IPS-20b (cell line): ENCODE measurements around the gene CCDC192.
"Not testable (repeated sequence)": the region's sequence is repeated elsewhere in the genome, so short reads cannot be mapped to it uniquely, and the experiment has no call there.

Experiments used
- H3K27ac ChIP-seq: one replicate; pipeline ENCODE4 v1.5.1; 2013; ENCODE audit warnings: low read length
- H3K27me3 ChIP-seq: 2 replicates; pipeline ENCODE4 v1.6.1; 2013; ENCODE audit warnings: mild to moderate bottlenecking, low read length, inconsistent platforms; ENCODE audit not compliant: insufficient read depth
- H3K36me3 ChIP-seq: 2 replicates; pipeline ENCODE4 v1.6.1; 2013; ENCODE audit warnings: low read depth, mild to moderate bottlenecking, inconsistent platforms, low read length, moderate library complexity; ENCODE audit not compliant: insufficient read depth
- H3K4me1 ChIP-seq: 2 replicates; pipeline ENCODE4 v1.6.1; 2013; ENCODE audit warnings: mild to moderate bottlenecking, control low read depth, inconsistent platforms, low read length, moderate library complexity; ENCODE audit not compliant: insufficient read depth
- H3K4me3 ChIP-seq: 2 replicates; pipeline ENCODE4 v1.5.1; 2013; ENCODE audit warnings: mild to moderate bottlenecking, low read length, inconsistent platforms
- H3K9ac ChIP-seq: 2 replicates; pipeline ENCODE4 v1.6.1; 2013; ENCODE audit warnings: low read depth, mild to moderate bottlenecking, inconsistent platforms, low read length, moderate library complexity
- H3K9me3 ChIP-seq: 2 replicates; pipeline ENCODE4 v1.6.1; 2013; ENCODE audit warnings: mild to moderate bottlenecking, low read depth, low read length, inconsistent platforms; ENCODE audit not compliant: insufficient read depth

CCDC192 gene

DNA sequence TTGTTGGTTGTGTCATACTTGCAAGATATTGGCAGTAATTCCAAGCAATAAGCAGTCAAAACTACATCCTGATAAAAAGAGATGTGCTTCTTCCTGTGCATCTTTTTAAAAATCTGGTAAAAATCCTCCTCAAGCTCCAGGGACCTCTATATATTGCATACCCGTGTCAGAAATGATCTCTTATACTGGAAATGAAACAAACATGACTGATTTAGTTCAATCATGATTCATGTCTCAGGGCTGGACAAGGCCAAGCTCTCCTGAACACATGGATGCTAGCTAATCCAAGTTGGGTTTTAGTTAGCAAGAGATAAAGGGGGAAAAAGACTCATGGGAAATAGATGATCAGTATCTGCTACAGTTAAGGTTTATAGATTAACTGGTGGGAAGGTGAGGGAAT is 69.3 kb downstream of the CCDC192 start:
- no peak overlapping the region for H3K27ac ChIP-seq
- H3K36me3 ChIP-seq = no peaks in the 10 kb centered on the region
- H3K27me3 ChIP-seq = no peaks in the 10 kb centered on the region
- H3K4me3 ChIP-seq = no peak overlapping the region
- H3K4me1 ChIP-seq = no peaks in the 10 kb centered on the region
- H3K9me3 ChIP-seq = peaks cover 4% of the 10 kb centered on the region
- H3K9ac ChIP-seq = no peak overlapping the region

DNA sequence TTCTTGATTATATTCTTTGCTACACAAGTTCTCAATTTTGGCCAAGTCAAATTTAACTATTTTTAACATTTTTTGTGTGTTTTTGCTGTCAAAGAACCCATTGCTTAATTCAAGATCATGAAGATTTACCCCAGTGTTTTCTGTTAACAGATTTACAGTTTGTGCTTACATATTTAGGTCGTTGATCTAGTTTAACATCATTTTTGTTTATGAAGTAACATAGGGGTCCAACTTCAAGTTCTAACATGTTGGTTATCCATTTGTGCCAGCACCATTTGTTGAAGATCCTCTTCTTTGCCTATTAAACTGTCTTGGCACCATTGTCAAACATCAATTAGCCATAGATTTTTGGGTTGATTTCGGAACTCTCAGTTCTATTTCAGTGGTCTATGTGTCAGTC is 71.0 kb downstream of the CCDC192 start:
- peaks cover 4% of the 10 kb centered on the region for H3K9me3 ChIP-seq
- H3K9ac ChIP-seq = no peak overlapping the region
- H3K36me3 ChIP-seq = no peaks in the 10 kb centered on the region
- no peak overlapping the region for H3K4me3 ChIP-seq
- no peak overlapping the region for H3K27ac ChIP-seq
- H3K4me1 ChIP-seq = no peaks in the 10 kb centered on the region
- no peaks in the 10 kb centered on the region for H3K27me3 ChIP-seq

DNA sequence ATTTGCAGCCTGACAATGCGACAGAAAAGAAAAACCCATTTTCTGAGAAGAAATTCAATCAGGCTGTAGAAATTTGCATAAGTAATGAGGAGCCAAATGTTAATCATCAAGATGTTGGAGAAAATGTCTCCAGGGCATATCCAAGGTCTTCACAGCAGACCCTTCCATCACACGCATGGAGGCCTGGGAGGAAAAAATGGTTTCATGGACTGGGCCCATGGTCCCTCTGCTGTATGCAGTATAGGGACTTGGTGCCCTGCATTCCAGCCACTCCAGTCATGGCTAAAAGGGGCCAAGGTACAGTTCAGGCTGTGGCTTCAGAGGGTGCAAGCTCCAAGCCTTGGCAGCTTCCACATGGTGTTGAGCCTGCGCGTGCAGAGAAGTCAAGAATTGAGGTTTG is 73.3 kb downstream of the CCDC192 start:
- H3K9ac ChIP-seq = no peak overlapping the region
- H3K9me3 ChIP-seq = peaks cover 4% of the 10 kb centered on the region
- no peak overlapping the region for H3K4me3 ChIP-seq
- no peaks in the 10 kb centered on the region for H3K36me3 ChIP-seq
- H3K27me3 ChIP-seq = no peaks in the 10 kb centered on the region
- H3K4me1 ChIP-seq = no peaks in the 10 kb centered on the region
- no peak overlapping the region for H3K27ac ChIP-seq

- H3K27me3 ChIP-seq = no peaks in the 10 kb centered on the region
- H3K4me3 ChIP-seq = no peak overlapping the region
- H3K9ac ChIP-seq = no peak overlapping the region
- no peaks in the 10 kb centered on the region for H3K36me3 ChIP-seq
- H3K9me3 ChIP-seq = peaks cover 4% of the 10 kb centered on the region
- no peaks in the 10 kb centered on the region for H3K4me1 ChIP-seq
- no peak overlapping the region for H3K27ac ChIP-seq
Measured at GRCh38 chr5:127777957-127778356, 74.8 kb downstream of the CCDC192 start.

DNA sequence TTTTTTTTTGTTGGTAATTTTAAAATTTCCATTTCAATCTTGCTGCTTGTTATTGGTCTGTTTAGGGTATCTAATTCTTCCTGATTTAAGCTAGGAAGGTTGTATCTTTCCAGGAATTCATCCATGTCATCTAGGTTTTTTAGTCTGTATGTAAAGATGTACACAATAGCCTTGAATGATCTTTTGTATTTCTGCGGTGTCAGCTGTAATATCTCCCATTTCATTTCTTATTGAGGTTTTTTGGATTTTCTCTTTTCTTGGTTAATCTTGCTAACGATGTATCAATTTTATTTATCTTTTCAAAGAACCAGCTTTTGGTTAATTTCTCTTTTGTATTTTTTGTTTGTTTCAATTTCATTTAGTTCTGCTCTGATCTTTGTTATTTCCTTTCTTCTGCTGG is 79.3 kb downstream of the CCDC192 start:
- not testable (repeated sequence) for H3K27me3 ChIP-seq, H3K36me3 ChIP-seq, H3K9ac ChIP-seq, H3K4me3 ChIP-seq, H3K4me1 ChIP-seq, H3K27ac ChIP-seq, H3K9me3 ChIP-seq

DNA sequence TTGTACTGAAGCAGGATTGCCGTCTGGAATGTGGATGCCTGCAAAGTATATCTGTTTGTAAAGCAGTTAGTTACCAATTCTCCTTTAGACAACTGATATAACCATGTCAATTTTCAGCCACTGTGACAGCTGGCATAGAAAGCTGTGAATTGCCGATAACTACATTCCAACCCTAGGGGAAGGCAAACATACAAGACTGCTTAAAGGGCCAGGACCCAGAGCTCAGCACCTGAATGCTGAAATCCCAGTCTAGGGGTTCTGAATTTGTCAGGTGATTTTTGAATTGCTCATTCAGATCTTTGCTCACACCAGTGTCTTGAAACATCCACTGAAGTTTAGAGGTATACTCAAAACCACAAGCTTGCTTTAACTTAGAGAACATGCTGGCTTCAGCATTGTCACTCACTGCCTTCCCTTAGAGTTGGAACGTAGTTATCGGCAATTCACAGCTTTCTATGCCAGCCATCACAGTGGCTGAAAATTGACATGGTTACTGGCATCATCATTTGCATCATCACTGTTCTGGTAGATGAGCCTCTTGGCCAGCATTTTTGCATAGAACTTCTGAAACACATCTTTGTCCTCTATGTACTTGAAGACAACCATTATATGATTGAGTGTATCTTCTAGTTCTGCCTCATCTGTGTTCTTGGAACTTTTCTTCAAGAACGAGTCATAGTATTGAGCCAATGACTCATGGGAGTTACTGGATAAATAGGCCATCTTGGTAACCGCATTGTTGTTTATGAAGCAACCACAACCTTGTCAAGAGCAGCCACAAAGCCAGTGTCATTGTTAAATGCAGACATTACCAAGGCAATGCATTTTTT is 82.1 kb downstream of the CCDC192 start:
- Histone ChIP-seq H3K4me1 (no peaks in the 10 kb centered on the region), H3K9ac (no peak overlapping the region), H3K27me3 (no peaks in the 10 kb centered on the region), H3K36me3 (no peaks in the 10 kb centered on the region), H3K27ac (no peak overlapping the region), H3K9me3 (no peaks in the 10 kb centered on the region; the same call in 1 of the 2 replicates), H3K4me3 (no peak overlapping the region)

DNA sequence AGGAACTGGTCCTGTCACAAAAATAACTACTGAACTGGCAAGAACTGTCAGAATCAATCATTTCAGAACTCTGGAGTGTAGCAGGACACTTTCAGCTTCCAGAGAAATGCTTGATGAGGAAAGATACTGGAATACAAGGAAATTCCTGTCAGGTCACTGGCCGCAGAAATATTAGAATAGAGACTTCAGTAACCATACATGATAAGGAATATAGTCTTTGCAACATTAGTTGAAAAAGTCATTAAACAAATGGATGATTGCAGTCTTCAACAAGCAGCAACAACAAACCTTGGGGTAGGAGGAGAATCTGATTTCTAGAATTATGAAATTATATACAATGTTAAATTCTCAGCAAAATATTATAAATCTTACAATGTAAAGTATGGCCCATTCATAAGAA is 88.2 kb downstream of the CCDC192 start:
- Histone ChIP-seq H3K4me3 (no peak overlapping the region), H3K4me1 (no peaks in the 10 kb centered on the region), H3K36me3 (no peaks in the 10 kb centered on the region), H3K27ac (no peak overlapping the region), H3K9me3 (peaks cover 4% of the 10 kb centered on the region; the same call in 1 of the 2 replicates), H3K9ac (no peak overlapping the region), H3K27me3 (no peaks in the 10 kb centered on the region)

DNA sequence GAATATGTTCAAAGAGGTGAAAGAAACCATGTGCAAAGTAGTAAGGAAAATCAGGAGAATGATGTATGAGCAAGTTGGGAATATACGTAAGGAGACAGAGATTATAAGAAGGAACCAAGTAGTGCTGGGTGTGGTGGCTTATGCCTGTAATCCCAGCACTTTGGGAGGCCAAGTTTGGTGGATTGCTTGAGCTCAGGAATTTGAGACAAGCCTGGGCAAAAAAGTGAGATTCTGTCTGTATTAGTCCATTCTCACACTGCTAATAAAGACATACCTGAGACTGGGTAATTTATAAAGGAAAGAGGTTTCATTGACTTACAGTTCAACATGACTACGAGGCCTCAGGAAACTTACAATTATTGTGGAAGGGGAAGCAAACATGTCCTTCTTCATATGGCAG is 88.7 kb downstream of the CCDC192 start:
- H3K27me3 ChIP-seq, H3K4me3 ChIP-seq, H3K4me1 ChIP-seq, H3K27ac ChIP-seq, H3K36me3 ChIP-seq, H3K9me3 ChIP-seq, H3K9ac ChIP-seq: not testable (repeated sequence)

GRCh38 chr5:127793052-127793451 is 89.9 kb downstream of the CCDC192 start:
- Histone ChIP-seq H3K27ac (no peak overlapping the region), H3K4me1 (no peaks in the 10 kb centered on the region), H3K4me3 (no peak overlapping the region), H3K36me3 (no peaks in the 10 kb centered on the region), H3K9me3 (peaks cover 4% of the 10 kb centered on the region; the same call in 1 of the 2 replicates), H3K27me3 (no peaks in the 10 kb centered on the region), H3K9ac (no peak overlapping the region)

DNA sequence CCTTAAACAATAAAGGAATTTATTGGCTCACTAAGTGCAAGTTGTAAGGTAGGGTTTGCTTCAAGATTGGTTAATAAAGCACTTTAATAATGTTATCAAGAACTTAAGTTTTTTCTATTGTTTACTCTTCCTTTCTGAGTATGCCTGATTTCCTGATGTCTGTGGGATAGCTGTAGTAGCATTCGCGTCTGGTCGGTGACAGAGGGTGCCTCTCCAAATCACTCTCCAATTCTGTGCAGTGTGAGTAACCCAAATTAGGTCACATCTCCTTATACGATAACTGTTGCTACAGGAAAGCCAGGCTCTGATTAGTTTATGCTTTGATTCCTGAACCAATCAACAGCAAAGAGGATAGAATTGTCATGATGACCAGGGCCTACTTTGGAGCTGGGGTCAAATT is 90.7 kb downstream of the CCDC192 start:
- Histone ChIP-seq H3K4me3 (no peak overlapping the region), H3K27me3 (no peaks in the 10 kb centered on the region), H3K27ac (no peak overlapping the region), H3K9me3 (peaks cover 4% of the 10 kb centered on the region; the same call in 1 of the 2 replicates), H3K36me3 (no peaks in the 10 kb centered on the region), H3K4me1 (no peaks in the 10 kb centered on the region), H3K9ac (no peak overlapping the region)

- H3K27ac ChIP-seq = no peak overlapping the region
- H3K36me3 ChIP-seq = no peaks in the 10 kb centered on the region
- H3K4me1 ChIP-seq = 0 out of 2 replicates have a peak, but pooled peaks cover 3% of the 10 kb centered on the region
- peaks cover 4% of the 10 kb centered on the region; the same call in 1 of the 2 replicates for H3K9me3 ChIP-seq
- no peaks in the 10 kb centered on the region for H3K27me3 ChIP-seq
- H3K9ac ChIP-seq = no peak overlapping the region
- no peak overlapping the region for H3K4me3 ChIP-seq
Measured at GRCh38 chr5:127796211-127796610, 93.0 kb downstream of the CCDC192 start.

DNA sequence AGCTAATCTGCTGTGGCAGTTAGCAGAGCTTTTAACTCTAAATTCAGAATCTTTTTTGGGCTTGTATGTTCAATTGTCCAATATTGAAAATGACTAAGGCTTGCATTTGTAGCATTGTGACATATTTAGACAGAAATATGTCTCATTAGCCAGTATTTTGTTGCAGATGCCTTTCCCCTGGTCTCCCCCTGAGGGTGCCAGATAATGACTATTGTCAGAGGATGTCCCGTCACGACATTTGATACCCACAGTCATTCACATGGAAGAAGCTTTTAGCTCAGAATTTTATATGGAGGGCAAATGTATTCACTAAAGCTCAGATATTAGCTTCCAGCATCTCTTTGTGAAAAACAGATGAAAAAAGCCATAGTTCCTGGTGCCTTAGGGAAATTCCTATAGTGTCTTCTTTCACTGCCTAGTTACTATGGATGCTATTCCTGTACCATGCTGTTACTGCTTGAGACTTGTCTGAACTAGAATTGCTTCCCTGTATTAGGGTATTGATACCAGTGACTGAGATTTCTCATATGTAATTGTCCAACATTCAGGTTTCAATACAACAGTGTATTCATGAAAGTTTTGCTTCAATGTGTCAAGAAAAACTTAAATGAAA is 96.2 kb downstream of the CCDC192 start:
- H3K4me3 ChIP-seq = no peak overlapping the region
- H3K9me3 ChIP-seq = no peaks in the 10 kb centered on the region
- no peak overlapping the region for H3K27ac ChIP-seq
- no peak overlapping the region for H3K9ac ChIP-seq
- 0 out of 2 replicates have a peak, but pooled peaks cover 3% of the 10 kb centered on the region for H3K4me1 ChIP-seq
- no peaks in the 10 kb centered on the region for H3K27me3 ChIP-seq
- H3K36me3 ChIP-seq = no peaks in the 10 kb centered on the region
